ENCODE data around the gene VAV2. TPM values are rescaled to one million over a fixed set of nuclear protein-coding genes. Genes with fewer than 3 reads are reported as not detected.

VAV2 gene
- total and polyA plus RNA-seq, 2 of the 4 experiments (the other 2 are of a cell fraction): 10.8 to 13.4 TPM

- Histone ChIP-seq H3K18ac (ENCODE audit: low read depth, low read length) (no peak overlapping the region), H3K27ac (ENCODE audit: insufficient read depth, low read length) (no peak overlapping the region), H2BK5ac (ENCODE audit: low read depth, low read length, poor library complexity, severe bottlenecking) (no peak overlapping the region), H2AFZ (replicated peaks; ENCODE audit: low read length, poor library complexity) (no peak overlapping the region), H3K4me2 (ENCODE audit: low read depth, low read length) (no peak overlapping the region), H3K4me1 (ENCODE audit: control insufficient read depth, insufficient read depth, low read length) (peaks cover 6% of the 10 kb centered on the region), H3K14ac (replicated peaks; ENCODE audit: low read depth, low read length) (no peak overlapping the region), H2BK15ac (ENCODE audit: low read depth, low read length) (no peak overlapping the region), H3K9me3 (ENCODE audit: control insufficient read depth, insufficient read depth, low read length) (no peaks in the 10 kb centered on the region), H4K8ac (ENCODE audit: low read depth in 2 of 2, low read length in 2 of 2) (no peak overlapping the region), H3K79me1 (ENCODE audit: low read depth in 1 of 2, low read length in 2 of 2) (peaks cover 21 to 75% of the 10 kb centered on the region in 2 experiments), H3K23ac (ENCODE audit: low read depth, low read length) (no peak overlapping the region), H3K27me3 (ENCODE audit: control insufficient read depth, insufficient read depth, low read length) (no peaks in the 10 kb centered on the region), H3K56ac (ENCODE audit: extremely low read depth, insufficient read depth, low read length) (no peak overlapping the region), H3K9ac (ENCODE audit: low read depth, low read length) (no peak overlapping the region), H3K9me1 (ENCODE audit: insufficient read depth, low read length) (peaks cover 3% of the 10 kb centered on the region; the same call in 1 of the 2 replicates), H3K36me3 (ENCODE audit: control insufficient read depth, insufficient read depth, low read length) (no peaks in the 10 kb centered on the region), H2AK5ac (ENCODE audit: low read depth, low read length) (no peak overlapping the region), H2BK120ac (ENCODE audit: low read depth, low read length) (no peak overlapping the region), H3K4me3 (ENCODE audit: insufficient read depth, low read depth, low read length) (no peak overlapping the region), H2BK20ac (ENCODE audit: low read depth, low read length) (no peak overlapping the region), H4K20me1 (ENCODE audit: insufficient read depth, low read length) (peaks cover 29% of the 10 kb centered on the region), H2AK9ac (replicated peaks; ENCODE audit: low read depth, low read length, poor library complexity) (no peak overlapping the region), H3K4ac (ENCODE audit: low read depth, low read length) (no peak overlapping the region), H4K91ac (ENCODE audit: insufficient read depth, low read depth, low read length) (no peak overlapping the region), H4K5ac (ENCODE audit: low read depth, low read length) (no peak overlapping the region)
- intact Hi-C loops (cut with micrococcal nuclease): no loop called here
- no TSS peak for BruUV-seq (replicated peaks)
- in situ Hi-C loops (cut with MboI; ENCODE audit: low sequenced_read_pairs): no loop called here
- POLR2A ChIA-PET (ENCODE audit: unreplicated experiment): no interaction called here
- ATAC-seq (ENCODE audit: low read depth): no peak
- 89% methylated on average over 15 of the region's 17 CpGs; no CpG with 5 or more reads in 1 of the 2 experiments for WGBS, 2 experiments (ENCODE audit: extremely low coverage in 2 of 2, insufficient read length in 1 of 2)
- dilution Hi-C loops (cut with HindIII; ENCODE audit: low sequenced_read_pairs, unreplicated experiment): no loop called here
- no peak for DNase-seq
- no peak for TF ChIP-seq SMC3 (IDR thresholded peaks at IDR 0.05; ENCODE audit: low read depth, low read length)
- TF ChIP-seq CEBPB (IDR thresholded peaks at IDR 0.05; ENCODE audit: low read depth, low read length): no peak
- TF ChIP-seq CTCF (conservative IDR thresholded peaks at IDR 0.05; ENCODE audit: low read depth, low read length): no peak
- TF ChIP-seq RFX5 (IDR thresholded peaks at IDR 0.05; ENCODE audit: low read depth, low read length): no peak
- no peak for TF ChIP-seq FOS (IDR thresholded peaks at IDR 0.05; ENCODE audit: low read depth, low read length)
- no peak for TF ChIP-seq CHD1 (IDR thresholded peaks at IDR 0.05; ENCODE audit: low read depth, low read length)
- no peak for TF ChIP-seq POLR2A (IDR thresholded peaks at IDR 0.05; ENCODE audit: low read depth, low read length)
- TF ChIP-seq RCOR1 (IDR thresholded peaks at IDR 0.05; ENCODE audit: insufficient replicate concordance, low read length): no peak
- TF ChIP-seq, protein P1, sequence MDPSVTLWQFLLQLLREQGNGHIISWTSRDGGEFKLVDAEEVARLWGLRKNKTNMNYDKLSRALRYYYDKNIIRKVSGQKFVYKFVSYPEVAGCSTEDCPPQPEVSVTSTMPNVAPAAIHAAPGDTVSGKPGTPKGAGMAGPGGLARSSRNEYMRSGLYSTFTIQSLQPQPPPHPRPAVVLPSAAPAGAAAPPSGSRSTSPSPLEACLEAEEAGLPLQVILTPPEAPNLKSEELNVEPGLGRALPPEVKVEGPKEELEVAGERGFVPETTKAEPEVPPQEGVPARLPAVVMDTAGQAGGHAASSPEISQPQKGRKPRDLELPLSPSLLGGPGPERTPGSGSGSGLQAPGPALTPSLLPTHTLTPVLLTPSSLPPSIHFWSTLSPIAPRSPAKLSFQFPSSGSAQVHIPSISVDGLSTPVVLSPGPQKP (IDR thresholded peaks at IDR 0.05; ENCODE audit: borderline replicate concordance, low read depth, low read length): no peak
- TF ChIP-seq BHLHE40 (IDR thresholded peaks at IDR 0.05; ENCODE audit: low read depth, low read length): no peak
- TF ChIP-seq MXI1 (IDR thresholded peaks at IDR 0.05; ENCODE audit: borderline replicate concordance, low read depth, low read length): no peak
- TF ChIP-seq MAFK (IDR thresholded peaks at IDR 0.05; ENCODE audit: low read depth, low read length): no peak
- CTCF ChIA-PET: no interaction called here
These were observed 149.9 kb downstream of the VAV2 start for GRCh38 chr9:133842174-133842573.
